Ammon's horn (tissue), 1 donor: ENCODE data around the gene BIN2.

Source experiments
- DNase-seq: peaks from one replicate; pipeline ENCODE4 v3.0.0-alpha.2; 2016; ENCODE audit warnings: low spot score

BIN2 gene

GRCh38 chr12:51323966-51324895 is at the start of gene BIN2:
Gene BIN2 (minus strand): TSS chr12:51324174. CDS start chr12:51324102, 72 bp downstream.
- DNase-seq = peak; percentile 38

DNA sequence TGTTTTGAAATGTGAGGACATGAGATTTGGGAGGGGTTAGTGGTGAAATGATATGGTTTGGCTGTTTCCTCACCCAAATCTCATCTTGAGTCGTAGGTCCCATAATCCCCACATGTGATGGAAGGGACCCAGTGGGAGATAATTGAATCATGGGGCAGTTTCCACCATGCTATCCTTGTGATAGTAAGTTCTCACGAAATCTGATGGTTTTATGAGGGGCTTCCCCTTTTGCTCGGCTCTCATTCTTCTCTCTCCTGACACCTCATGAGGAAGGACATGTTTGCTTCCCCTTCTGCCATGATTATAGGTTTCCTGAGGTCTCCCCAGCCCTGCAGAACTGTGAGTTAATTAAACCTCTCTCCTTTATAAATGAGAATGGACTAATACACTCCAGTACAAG is 49.2 kb upstream of the BIN2 start:
- no peak for DNase-seq

- DNase-seq = no peak
Observed at GRCh38 chr12:51372021-51372420, 48.0 kb upstream of the BIN2 start.

- peak; percentile 48 for DNase-seq
Observed at GRCh38 chr12:51371295-51371953, 47.5 kb upstream of the BIN2 start.

DNA sequence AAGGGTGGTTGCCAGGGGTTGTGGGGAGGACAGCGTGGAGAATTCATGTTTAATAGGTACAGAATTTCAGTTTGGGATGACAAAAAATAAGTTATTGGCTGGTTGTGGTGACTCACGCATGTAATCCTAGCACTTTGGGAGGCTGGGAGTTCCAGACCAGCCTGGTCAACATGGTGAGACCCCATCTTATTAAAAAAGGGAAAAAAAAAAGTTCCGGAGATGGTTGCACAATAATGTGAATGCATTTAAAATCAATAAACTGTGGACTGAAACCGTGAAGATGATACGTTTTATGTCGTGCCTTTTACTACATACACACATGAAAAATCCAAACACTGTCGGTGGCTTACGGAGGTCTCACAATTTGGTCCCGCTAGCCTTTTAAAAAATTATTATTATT is 46.7 kb upstream of the BIN2 start:
- DNase-seq = no peak

DNA sequence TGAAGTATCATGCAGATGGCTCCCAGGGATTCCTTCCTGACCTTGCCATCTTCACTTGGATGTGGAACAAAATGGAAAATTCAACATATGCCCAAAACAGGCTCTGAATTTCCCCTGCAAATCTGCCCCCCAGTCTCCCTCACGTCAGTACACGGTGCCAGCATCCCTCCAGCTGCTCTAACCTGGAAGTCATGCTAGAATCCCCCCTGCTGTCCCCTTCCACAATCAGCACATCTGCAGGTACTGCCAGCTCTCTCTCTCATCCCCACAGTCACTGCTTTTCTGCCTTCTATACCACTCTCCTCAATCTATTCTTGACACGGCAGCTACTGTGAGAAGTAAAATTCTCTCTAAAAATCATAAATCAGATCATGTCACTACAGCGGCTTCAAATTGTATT is 45.6 kb upstream of the BIN2 start:
- DNase-seq = no peak

- peak; percentile 55 for DNase-seq
Observed at GRCh38 chr12:51368640-51369517, 44.9 kb upstream of the BIN2 start.

DNA sequence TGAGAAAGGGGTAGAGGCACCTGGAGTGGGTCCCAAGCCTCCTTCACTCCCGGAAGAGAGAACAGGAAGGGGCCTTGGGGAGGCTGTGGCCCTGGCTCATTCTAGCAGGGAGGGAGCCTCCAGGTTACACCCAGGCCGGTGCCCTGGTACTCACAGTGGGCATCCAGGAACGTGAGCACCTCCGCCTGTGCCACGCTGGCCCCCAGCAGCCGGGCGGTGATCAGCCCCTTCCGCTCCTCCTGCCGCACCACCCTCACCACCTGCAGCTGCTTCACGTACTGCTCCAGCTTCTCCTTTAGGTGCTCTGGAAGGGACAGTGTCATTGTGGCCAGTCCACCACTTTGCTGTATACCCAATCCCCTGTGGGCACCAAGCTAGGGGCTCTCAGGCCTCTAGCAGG is 41.3 kb upstream of the BIN2 start:
- no peak for DNase-seq

GRCh38 chr12:51364001-51364400 is 40.0 kb upstream of the BIN2 start:
- no peak for DNase-seq

- no peak for DNase-seq
Observed at GRCh38 chr12:51362747-51363342, 38.9 kb upstream of the BIN2 start.

- peak; percentile 95 for DNase-seq
Observed at GRCh38 chr12:51362307-51362706, 38.3 kb upstream of the BIN2 start.

GRCh38 chr12:51361161-51362016 is 37.4 kb upstream of the BIN2 start:
- DNase-seq = no peak

GRCh38 chr12:51360315-51360714 is 36.3 kb upstream of the BIN2 start:
- no peak for DNase-seq

- DNase-seq = no peak
Observed at GRCh38 chr12:51359851-51360250, 35.9 kb upstream of the BIN2 start.

DNA sequence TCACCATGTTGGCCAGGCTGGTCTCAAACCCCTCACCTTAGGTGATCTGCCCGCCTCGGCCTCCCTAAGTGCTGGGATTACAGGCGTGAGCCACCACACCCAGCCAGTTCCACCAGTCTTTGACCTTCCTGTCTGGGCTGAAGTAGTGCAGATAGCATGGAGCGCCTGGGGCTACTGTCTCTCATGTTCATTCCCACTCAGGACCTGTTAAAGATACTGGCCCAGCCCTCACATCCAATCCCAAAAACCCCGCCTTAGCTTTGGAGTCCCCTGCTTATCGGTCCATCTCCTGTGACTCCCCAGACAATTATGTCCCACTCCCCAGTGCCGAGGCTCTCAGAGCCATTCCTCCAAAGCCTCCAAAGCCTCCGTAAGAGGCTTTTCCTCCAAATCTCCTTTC is 34.5 kb upstream of the BIN2 start:
- DNase-seq = no peak

DNA sequence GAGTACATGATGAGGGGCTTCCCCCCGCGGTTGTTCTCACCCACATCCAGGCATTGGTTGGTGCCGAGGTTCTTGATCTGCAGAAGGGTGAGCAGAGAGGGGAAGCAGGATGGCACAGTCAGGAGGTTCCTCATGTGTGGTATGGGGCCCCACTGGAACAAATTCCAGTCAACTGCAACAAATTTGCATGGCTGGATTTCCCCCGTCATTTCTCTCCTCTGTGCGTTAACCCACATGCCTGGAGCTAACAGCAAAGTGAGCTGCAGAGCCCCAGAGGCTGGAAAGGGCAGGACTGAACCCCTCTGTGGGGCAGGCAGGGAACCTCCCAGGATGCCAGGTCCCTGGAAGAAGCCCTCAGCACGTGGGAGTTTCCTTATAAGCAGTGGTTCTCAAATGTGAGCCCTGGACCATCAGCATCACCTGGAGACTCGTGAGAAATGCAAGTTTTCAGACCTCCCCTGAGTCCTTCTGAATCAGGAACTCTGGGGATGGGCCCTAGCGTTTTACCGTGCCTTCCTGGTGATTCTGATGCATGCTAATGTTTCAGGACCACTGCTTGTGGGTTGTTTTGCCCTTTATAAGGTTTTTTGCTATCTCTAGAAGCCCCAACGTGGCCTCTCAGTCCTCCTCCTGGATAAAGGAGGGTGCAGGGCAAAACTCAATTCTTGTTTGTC is 33.5 kb upstream of the BIN2 start:
- no peak for DNase-seq

DNA sequence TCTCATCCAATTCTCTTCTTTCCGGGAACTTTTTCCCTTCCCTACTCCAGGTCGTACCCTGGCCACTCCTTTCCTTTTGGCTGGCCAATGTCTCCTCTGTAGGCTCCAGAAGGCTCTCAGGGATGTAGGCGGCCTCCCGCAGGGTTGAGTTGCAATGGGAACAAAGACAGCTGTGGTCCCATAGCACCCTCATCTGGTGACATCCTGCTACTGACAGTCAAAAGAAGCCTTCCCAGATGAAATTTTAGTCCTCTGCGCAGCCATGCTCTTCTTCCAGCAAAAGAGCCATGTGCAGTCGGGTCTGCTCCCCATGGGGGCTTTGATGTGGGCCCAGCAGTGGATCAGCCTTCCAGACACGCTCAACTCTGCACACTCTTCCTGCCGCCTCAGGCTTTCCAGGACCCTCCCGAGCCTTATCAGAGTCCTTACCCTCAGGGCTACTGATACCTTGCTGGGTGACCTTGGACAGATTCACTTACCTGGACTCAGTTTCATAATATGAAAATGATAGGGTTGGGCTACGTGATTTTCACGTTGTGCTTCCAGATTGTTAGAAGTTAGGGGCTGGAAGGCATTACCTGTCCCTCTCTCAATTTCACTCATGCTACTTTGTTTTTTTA is 28.0 kb upstream of the BIN2 start:
- DNase-seq = peak; percentile 86

GRCh38 chr12:51349026-51349425 is 25.1 kb upstream of the BIN2 start:
- no peak for DNase-seq

- DNase-seq = no peak
Observed at GRCh38 chr12:51348116-51348515, 24.1 kb upstream of the BIN2 start.

- DNase-seq = no peak
Observed at GRCh38 chr12:51346581-51346980, 22.6 kb upstream of the BIN2 start, which contains the start of gene CELA1. Gene CELA1 (minus strand): TSS chr12:51346679. CDS start chr12:51346638, 41 bp downstream.
